Neural crest cell (in vitro differentiated cells): ENCODE data around the gene FOXJ2. TPM values are rescaled to one million over a fixed set of nuclear protein-coding genes. Genes with fewer than 3 reads are reported as not detected.
A peak's percentile ranks its signal among the peaks of the same experiment; 100 is the strongest.
"Not testable (repeated sequence)": the region's sequence is repeated elsewhere in the genome, so short reads cannot be mapped to it uniquely, and the experiment has no call there.

Source experiments
- DNase-seq: peaks from one replicate; pipeline ENCODE4 v3.0.0; 2021; ENCODE audit warnings: low read depth, mixed read lengths, low spot score
- H3K27ac Mint-ChIP-seq: one replicate; pipeline ENCODE4 v1.8.0; 2021; ENCODE audit warnings: mild to moderate bottlenecking, mixed read lengths; ENCODE audit not compliant: unreplicated experiment
- H3K27me3 Mint-ChIP-seq: 2 replicates; pipeline ENCODE4 v1.8.0; 2021; ENCODE audit warnings: low read depth, mild to moderate bottlenecking, mixed read lengths
- H3K36me3 Mint-ChIP-seq: 2 replicates; pipeline ENCODE4 v1.8.0; 2021; ENCODE audit warnings: low read depth, mild to moderate bottlenecking, mixed read lengths
- H3K4me1 Mint-ChIP-seq: 2 replicates; pipeline ENCODE4 v1.8.0; 2021; ENCODE audit warnings: mixed read lengths
- H3K4me3 Mint-ChIP-seq: one replicate; pipeline ENCODE4 v1.8.0; 2021; ENCODE audit warnings: mild to moderate bottlenecking, mixed read lengths
- H3K9me3 Mint-ChIP-seq: 2 replicates; pipeline ENCODE4 v1.8.0; 2021; ENCODE audit warnings: mixed read lengths
- total RNA-seq: library from RNA; stranded (reverse); gene quantifications from 2 replicates; pipeline ENCODE4 v1.2.1, GENCODE V29; 2021
- TF ChIP-seq, protein P1 (sequence below): fragments of 200-600 bp; sonication (generic); conservative IDR thresholded peaks from 2 replicates; pipeline ENCODE4 v1.5.0; 2021; ENCODE audit warnings: antibody characterized with exemption, mild to moderate bottlenecking

Gene FOXJ2
- total RNA-seq, 1 donor from 2014 or later: 14.1 TPM

GRCh38 chr12:7991535-7991934, 41.0 kb upstream of the FOXJ2 start:
- no peak overlapping the region for H3K4me3 Mint-ChIP-seq
- TF ChIP-seq, protein P1, sequence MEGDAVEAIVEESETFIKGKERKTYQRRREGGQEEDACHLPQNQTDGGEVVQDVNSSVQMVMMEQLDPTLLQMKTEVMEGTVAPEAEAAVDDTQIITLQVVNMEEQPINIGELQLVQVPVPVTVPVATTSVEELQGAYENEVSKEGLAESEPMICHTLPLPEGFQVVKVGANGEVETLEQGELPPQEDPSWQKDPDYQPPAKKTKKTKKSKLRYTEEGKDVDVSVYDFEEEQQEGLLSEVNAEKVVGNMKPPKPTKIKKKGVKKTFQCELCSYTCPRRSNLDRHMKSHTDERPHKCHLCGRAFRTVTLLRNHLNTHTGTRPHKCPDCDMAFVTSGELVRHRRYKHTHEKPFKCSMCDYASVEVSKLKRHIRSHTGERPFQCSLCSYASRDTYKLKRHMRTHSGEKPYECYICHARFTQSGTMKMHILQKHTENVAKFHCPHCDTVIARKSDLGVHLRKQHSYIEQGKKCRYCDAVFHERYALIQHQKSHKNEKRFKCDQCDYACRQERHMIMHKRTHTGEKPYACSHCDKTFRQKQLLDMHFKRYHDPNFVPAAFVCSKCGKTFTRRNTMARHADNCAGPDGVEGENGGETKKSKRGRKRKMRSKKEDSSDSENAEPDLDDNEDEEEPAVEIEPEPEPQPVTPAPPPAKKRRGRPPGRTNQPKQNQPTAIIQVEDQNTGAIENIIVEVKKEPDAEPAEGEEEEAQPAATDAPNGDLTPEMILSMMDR: no peak
- H3K27me3 Mint-ChIP-seq: no peaks in the 10 kb centered on the region
- no peaks in the 10 kb centered on the region for H3K4me1 Mint-ChIP-seq
- DNase-seq: no peak
- H3K9me3 Mint-ChIP-seq: no peaks in the 10 kb centered on the region
- no peak overlapping the region for H3K27ac Mint-ChIP-seq
- H3K36me3 Mint-ChIP-seq: peaks cover 3% of the 10 kb centered on the region

GRCh38 chr12:7994731-7995205, 37.7 kb upstream of the FOXJ2 start:
- no peak overlapping the region for H3K27ac Mint-ChIP-seq
- no peaks in the 10 kb centered on the region for H3K4me1 Mint-ChIP-seq
- peaks cover 10% of the 10 kb centered on the region for H3K36me3 Mint-ChIP-seq
- H3K4me3 Mint-ChIP-seq: no peak overlapping the region
- TF ChIP-seq, protein P1: no peak
- no peak for DNase-seq
- H3K27me3 Mint-ChIP-seq: no peaks in the 10 kb centered on the region
- H3K9me3 Mint-ChIP-seq: peaks cover 6% of the 10 kb centered on the region

DNA sequence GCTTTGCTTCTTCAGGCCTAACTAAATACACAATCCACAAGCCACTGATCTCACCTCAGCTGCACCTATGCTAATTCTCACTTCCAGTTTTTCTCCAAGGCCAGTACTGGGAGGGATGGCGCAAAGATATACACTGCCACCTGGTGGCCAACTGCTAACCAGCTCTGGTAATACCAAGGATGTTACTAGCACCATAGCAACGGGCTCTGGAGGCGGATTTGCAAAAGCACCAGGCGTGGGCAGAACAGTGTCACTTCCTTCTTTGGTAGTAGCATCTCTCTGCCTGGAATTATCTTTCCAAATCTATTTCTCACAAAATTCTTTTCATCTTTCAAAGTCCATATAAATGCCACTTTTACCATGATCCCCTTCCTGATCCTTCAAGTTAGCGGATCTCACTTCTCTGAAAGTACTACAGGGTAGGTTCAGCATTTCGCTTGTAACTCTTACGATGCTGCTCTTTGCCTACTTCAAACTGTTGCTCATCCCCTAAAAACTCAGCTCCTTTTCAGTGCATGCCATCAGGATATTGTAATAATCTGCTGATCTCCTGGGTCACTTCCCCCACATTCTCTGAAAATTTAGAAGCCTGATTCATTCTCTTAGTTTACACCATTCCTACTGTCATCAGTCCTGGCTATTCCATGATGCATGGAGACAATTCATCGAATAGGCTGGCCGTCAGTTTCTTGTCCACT, 37.1 kb upstream of the FOXJ2 start:
- Mint-ChIP-seq H3K36me3 (peaks cover 10% of the 10 kb centered on the region), H3K4me1 (no peaks in the 10 kb centered on the region), H3K4me3 (no peak overlapping the region), H3K9me3 (peaks cover 6% of the 10 kb centered on the region), H3K27ac (no peak overlapping the region), H3K27me3 (no peaks in the 10 kb centered on the region)
- TF ChIP-seq, protein P1: peak; percentile 98
- DNase-seq: peak; percentile 64

GRCh38 chr12:8000827-8001226, 31.7 kb upstream of the FOXJ2 start:
- H3K4me3 Mint-ChIP-seq, H3K4me1 Mint-ChIP-seq, DNase-seq, H3K27ac Mint-ChIP-seq, H3K9me3 Mint-ChIP-seq: not testable (repeated sequence)
- peaks cover 10% of the 10 kb centered on the region for H3K27me3 Mint-ChIP-seq
- H3K36me3 Mint-ChIP-seq: peaks cover 10% of the 10 kb centered on the region

DNA sequence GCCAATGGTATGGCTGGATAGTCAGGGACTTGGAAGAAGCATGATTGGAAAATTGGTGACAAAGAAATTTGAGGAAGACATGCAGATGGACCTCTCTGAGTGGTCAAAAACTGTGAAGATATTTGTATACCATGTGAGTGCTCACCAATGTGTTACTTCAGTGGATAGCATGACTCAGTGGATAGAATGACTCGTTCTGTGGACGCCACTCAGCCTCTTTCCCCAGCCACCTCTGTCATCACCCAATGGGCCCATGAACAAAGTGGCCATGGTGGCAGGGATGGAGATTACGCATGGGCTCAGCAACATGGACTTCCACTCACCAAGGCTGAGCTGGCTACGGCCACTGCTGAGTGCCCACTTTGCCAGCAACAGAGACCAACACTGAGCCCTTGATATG, 31.0 kb upstream of the FOXJ2 start:
- H3K4me1 Mint-ChIP-seq, H3K9me3 Mint-ChIP-seq, H3K4me3 Mint-ChIP-seq, H3K36me3 Mint-ChIP-seq, H3K27ac Mint-ChIP-seq, DNase-seq: not testable (repeated sequence)
- peaks cover 12% of the 10 kb centered on the region for H3K27me3 Mint-ChIP-seq

DNA sequence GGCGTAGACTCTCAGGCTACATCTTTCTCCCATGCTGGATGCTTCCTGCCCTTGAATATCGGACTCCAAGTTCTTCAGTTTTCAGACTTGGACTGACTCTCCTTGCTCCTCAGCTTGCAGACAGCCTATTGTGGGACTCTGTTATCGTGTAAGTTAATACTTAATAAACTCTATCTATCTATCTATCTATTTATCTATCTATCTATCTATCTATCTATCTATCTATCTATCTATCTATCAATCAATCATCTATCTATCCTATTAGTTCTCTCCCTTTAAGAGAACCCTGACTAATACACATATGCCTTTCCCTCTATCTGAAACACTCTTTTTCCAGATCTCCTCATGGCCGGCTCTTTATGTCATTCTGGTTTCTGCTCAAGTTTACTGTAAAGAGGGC, 27.6 kb upstream of the FOXJ2 start:
- not testable (repeated sequence) for H3K36me3 Mint-ChIP-seq, H3K4me1 Mint-ChIP-seq, H3K27ac Mint-ChIP-seq, H3K9me3 Mint-ChIP-seq, DNase-seq, H3K4me3 Mint-ChIP-seq
- H3K27me3 Mint-ChIP-seq: peaks cover 12% of the 10 kb centered on the region

DNA sequence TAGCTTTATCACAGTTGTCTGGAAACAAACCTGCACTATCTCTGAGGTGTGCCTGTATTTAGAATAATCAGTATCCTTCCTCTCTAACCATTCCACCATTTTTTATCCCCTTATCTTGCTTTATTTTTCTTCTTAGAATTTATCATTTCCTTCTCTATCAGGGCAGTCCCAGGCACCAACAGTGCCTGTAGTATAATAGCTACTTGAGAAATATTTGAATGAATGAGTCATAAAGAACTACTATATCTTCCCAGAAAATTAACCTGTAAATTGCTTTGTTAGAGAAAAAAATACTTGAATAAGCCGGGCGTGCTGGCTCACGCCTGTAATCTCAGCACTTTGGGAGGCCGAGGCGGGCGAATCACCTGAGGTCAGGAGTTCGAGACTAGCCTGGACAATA, 21.2 kb upstream of the FOXJ2 start:
- Mint-ChIP-seq H3K27me3 (peaks cover 26% of the 10 kb centered on the region), H3K9me3 (no peaks in the 10 kb centered on the region), H3K36me3 (no peaks in the 10 kb centered on the region), H3K27ac (no peak overlapping the region), H3K4me3 (no peak overlapping the region), H3K4me1 (no peaks in the 10 kb centered on the region)
- no peak for DNase-seq
- TF ChIP-seq, protein P1: no peak
